K562 (cell line): ENCODE results near the gene EIF4G1. TPM values are rescaled to one million over a fixed set of nuclear protein-coding genes. Genes with fewer than 3 reads are reported as not detected.

Experiments used
- BRD9 ChIP-seq: fragments of 450-650 bp; IDR thresholded peaks from 2 replicates; pipeline ENCODE4 v1.6.1; 2018; ENCODE audit warnings: low read depth; ENCODE audit not compliant: partially characterized antibody
- CEBPG ChIP-seq, 3 experiments: fragments of 200-800 bp in 1 of 3; sonication (Bioruptor generic) in 1 of 3; sonication (generic) in 1 of 3; formaldehyde crosslinking in 1 of 3; IDR thresholded peaks in 2 of 3; conservative IDR thresholded peaks in 1 of 3; 2 replicates each; pipeline versions ENCODE4 v1.6.1 to v1.8.0; 2016 to 2022; ENCODE audit warnings: missing compliant biosample characterization in 2 of 3, missing genetic modification characterization in 2 of 3, mild to moderate bottlenecking in 1 of 3, missing genetic modification reagents in 1 of 3
- EGR1 ChIP-seq: fragments of 450-650 bp; conservative IDR thresholded peaks from 2 replicates; pipeline ENCODE4 v1.6.1; 2017; ENCODE audit warnings: mild to moderate bottlenecking
- HCFC1 ChIP-seq: IDR thresholded peaks from 2 replicates; pipeline ENCODE4 v1.6.1; 2012; ENCODE audit warnings: low read depth, low read length, improper control_type of control experiment
- HDAC3 ChIP-seq: fragments of 450-650 bp; IDR thresholded peaks from 2 replicates; pipeline ENCODE4 v1.6.1; 2018; ENCODE audit warnings: borderline replicate concordance, mild to moderate bottlenecking, moderate library complexity; ENCODE audit not compliant: partially characterized antibody
- MECOM ChIP-seq: fragments of 250-450 bp; sonication (Bioruptor Pico); IDR thresholded peaks from 2 replicates; pipeline ENCODE4 v1.8.0; 2022; ENCODE audit warnings: inconsistent platforms
- MTF1 ChIP-seq: fragments of 250-450 bp; sonication (Bioruptor Pico); IDR thresholded peaks from 2 replicates; pipeline ENCODE4 v1.9.0; 2021; ENCODE audit warnings: moderate library complexity, mild to moderate bottlenecking, inconsistent platforms, borderline replicate concordance
- POLR2H ChIP-seq: IDR thresholded peaks from 2 replicates; pipeline ENCODE4 v1.6.1; 2016; ENCODE audit warnings: missing genetic modification characterization, low read depth, mild to moderate bottlenecking, control low read depth, missing compliant biosample characterization, moderate library complexity
- RCOR1 ChIP-seq, 2 experiments: IDR thresholded peaks; 2 replicates each; pipeline ENCODE4 v1.6.1; 2012; ENCODE audit warnings: low read depth in 2 of 2, low read length in 2 of 2, borderline replicate concordance in 1 of 2, improper control_type of control experiment in 1 of 2
- RFX5 ChIP-seq: IDR thresholded peaks from 2 replicates; pipeline ENCODE4 v1.6.1; 2011; ENCODE audit warnings: low read depth, mild to moderate bottlenecking, improper control_type of control experiment, low read length
- SMAD3 ChIP-seq: fragments of 450-650 bp; formaldehyde crosslinking; conservative IDR thresholded peaks from 2 replicates; pipeline ENCODE4 v1.4.0; 2020; ENCODE audit warnings: mild to moderate bottlenecking
- SRF ChIP-seq, 2 experiments: fragments of 250-450, 450-650 bp in 1 of 2; sonication (Bioruptor Pico) in 1 of 2; sonication (generic) in 1 of 2; formaldehyde crosslinking; IDR thresholded peaks; 2 replicates each; pipeline versions ENCODE4 v1.5.0 to v1.5.1; 2020 to 2022; ENCODE audit warnings: mild to moderate bottlenecking in 1 of 2, missing genetic modification reagents in 1 of 2
- TEAD4 ChIP-seq, 2 experiments: sonication (generic) in 1 of 2; formaldehyde crosslinking in 1 of 2; IDR thresholded peaks; 2 replicates each; pipeline versions ENCODE4 v1.6.1 to v1.8.0; 2012 to 2022; ENCODE audit warnings: borderline replicate concordance in 1 of 2, inconsistent platforms in 1 of 2, low read length in 1 of 2, mild to moderate bottlenecking in 1 of 2, missing genetic modification reagents in 1 of 2
- ZNF175 ChIP-seq: fragments of 200-800 bp; sonication (Bioruptor generic); IDR thresholded peaks from 2 replicates; pipeline ENCODE4 v1.6.1; 2016; ENCODE audit warnings: low read depth, mild to moderate bottlenecking, missing genetic modification characterization, missing compliant biosample characterization
- ZNF507 ChIP-seq: conservative IDR thresholded peaks from 2 replicates; pipeline ENCODE4 v1.6.1; 2017; ENCODE audit warnings: missing genetic modification characterization, missing compliant biosample characterization
- ZNF695 ChIP-seq: fragments of 450-650 bp; formaldehyde crosslinking; IDR thresholded peaks from 2 replicates; pipeline ENCODE4 v1.4.0; 2020; ENCODE audit warnings: mild to moderate bottlenecking, moderate library complexity
- ZNF830 ChIP-seq: fragments of 250-450 bp; sonication (Bioruptor Pico); IDR thresholded peaks from 2 replicates; pipeline ENCODE4 v1.5.0; 2021; ENCODE audit warnings: mild to moderate bottlenecking
- polyA plus RNA-seq, 8 experiments: library from polyadenylated mRNA; depleted of rRNA in 4 of 8; stranded (reverse) in 5 of 8; unstranded in 3 of 8; fragments of >200 nt; fragmentation: Nextera tagmentation in 2 of 8; fragmentation: Illumina TruSeq in 1 of 8; extraction: Ambion mirVana in 2 of 8; extraction: Trizol in 1 of 8; gene quantifications; 2 replicates each; pipeline versions ENCODE4 v1.2.1 to v1.2.3, GENCODE V29; 2011 to 2014; ENCODE audit warnings: inconsistent platforms in 1 of 8, missing spikeins in 1 of 8
- total RNA-seq, 7 experiments: library from RNA; depleted of rRNA in 6 of 7; stranded (reverse); fragments of >200 nt in 6 of 7; fragmentation: Illumina TruSeq in 2 of 7; extraction: Trizol in 2 of 7; gene quantifications; 2 replicates each; pipeline versions ENCODE4 v1.2.1 to v1.2.3, GENCODE V29; 2011 to 2021; ENCODE audit warnings: low replicate concordance in 1 of 7
- TF ChIP-seq, protein P1 (sequence below): fragments of 450-650 bp; IDR thresholded peaks from 2 replicates; pipeline ENCODE4 v1.6.1; 2018; ENCODE audit warnings: mild to moderate bottlenecking, low read depth; ENCODE audit not compliant: partially characterized antibody

The EIF4G1 gene
- total and polyA plus RNA-seq, 9 of the 15 experiments (the other 6 are each of a cell fraction or from before 2014, with no cell fraction given), result 4.6 to 505 (median 155) TPM

DNA sequence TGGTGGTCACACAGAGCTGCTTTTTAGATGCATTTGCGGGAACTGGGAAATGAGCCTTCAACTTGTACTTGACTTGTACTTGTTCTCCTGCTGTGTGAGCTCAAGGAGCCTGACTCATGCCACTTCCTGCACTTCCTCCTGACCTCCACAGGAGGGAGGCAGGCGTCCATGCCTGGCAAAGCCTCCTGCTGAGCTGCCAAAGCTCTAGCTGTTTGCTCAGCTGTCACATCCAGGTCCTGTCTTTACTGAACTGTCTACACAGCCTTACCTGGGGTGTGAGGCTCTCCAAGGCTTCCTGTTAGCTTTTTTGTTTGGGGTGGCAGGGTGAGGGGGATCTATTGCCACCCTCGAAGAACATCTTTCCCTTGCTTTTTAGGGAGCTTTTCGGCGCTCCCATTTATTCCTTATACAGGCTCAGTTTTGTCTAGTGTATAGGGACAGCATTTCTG is 57.2 kb downstream of the EIF4G1 start (continued):
- TF ChIP-seq TEAD4 (IDR thresholded peaks at IDR 0.05; ENCODE audit: low read length) (no peak), TEAD4 (CRISPR knock-in tag; IDR thresholded peaks at IDR 0.05; ENCODE audit: borderline replicate concordance) (no peak), MTF1 (CRISPR knock-in tag) (no peak), ZNF695 (CRISPR knock-in tag) (no peak), HCFC1 (no peak), SRF (CRISPR knock-in tag; IDR thresholded peaks at IDR 0.05) (no peak), BRD9 (no peak), HDAC3 (no peak), ZNF175 (no peak), ZNF830 (no peak), RCOR1 (IDR thresholded peaks at IDR 0.05; ENCODE audit: borderline replicate concordance in 1 of 2, low read depth in 2 of 2, low read length in 2 of 2) (no peak), MECOM (CRISPR knock-in tag) (no peak), SMAD3 (CRISPR knock-in tag) (no peak), EGR1 (no peak), RFX5 (no peak), ZNF507 (tag) (no peak), CEBPG (CRISPR knock-in tag; IDR thresholded peaks at IDR 0.05) (no peak), CEBPG (tag; conservative IDR thresholded peaks at IDR 0.05 in 1 of 2, IDR thresholded peaks at IDR 0.05 in 1 of 2) (no peak), POLR2H (tag) (no peak)
- TF ChIP-seq, protein P1, sequence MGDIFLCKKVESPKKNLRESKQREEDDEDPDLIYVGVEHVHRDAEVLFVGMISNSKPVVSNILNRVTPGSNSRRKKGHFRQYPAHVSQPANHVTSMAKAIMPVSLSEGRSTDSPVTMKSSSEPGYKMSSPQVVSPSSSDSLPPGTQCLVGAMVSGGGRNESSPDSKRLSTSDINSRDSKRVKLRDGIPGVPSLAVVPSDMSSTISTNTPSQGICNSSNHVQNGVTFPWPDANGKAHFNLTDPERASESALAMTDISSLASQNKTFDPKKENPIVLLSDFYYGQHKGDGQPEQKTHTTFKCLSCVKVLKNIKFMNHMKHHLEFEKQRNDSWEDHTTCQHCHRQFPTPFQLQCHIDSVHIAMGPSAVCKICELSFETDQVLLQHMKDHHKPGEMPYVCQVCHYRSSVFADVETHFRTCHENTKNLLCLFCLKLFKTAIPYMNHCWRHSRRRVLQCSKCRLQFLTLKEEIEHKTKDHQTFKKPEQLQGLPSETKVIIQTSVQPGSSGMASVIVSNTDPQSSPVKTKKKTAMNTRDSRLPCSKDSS, result no peak
